ENCODE data around the gene MYO1F.
A peak's percentile ranks its signal among the peaks of the same experiment; 100 is the strongest.

MYO1F gene

DNA sequence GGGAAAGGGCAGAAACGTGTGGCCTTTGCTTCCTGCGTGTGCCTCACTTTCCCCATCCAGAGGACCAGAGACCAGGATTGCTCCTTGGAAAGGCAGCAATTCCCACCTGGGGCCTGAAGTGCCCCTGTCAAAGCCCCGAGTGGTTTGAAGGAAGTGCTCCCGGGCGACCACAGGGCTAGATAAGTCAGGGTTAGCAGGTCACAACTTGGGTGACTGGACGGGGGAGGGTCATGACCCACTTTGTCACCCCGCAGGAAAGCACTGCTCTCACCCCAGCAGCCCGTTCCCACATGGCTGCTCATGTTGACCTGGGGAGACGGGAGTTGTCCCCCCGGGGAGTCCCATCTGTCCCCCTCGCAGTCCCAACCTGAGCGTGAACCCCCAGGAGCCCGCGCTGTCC is 75.3 kb downstream of the MYO1F start:
- Histone ChIP-seq H4K5ac (ENCODE audit: low read length) (no peak overlapping the region), H3K18ac (ENCODE audit: low read length) (no peak overlapping the region), H3K23ac (ENCODE audit: low read length) (no peak overlapping the region), H2BK15ac (replicated peaks; ENCODE audit: low read depth) (no peak overlapping the region), H3K4me2 (ENCODE audit: low read length) (no peak overlapping the region), H3K4me3 (ENCODE audit: low read length) (no peak overlapping the region), H3K4ac (ENCODE audit: low read depth, low read length) (no peak overlapping the region), H3K27me3 (ENCODE audit: insufficient read depth, low read length, poor library complexity) (no peaks in the 10 kb centered on the region), H3K56ac (ENCODE audit: low read length) (peak overlapping the region; percentile 0), H2BK120ac (ENCODE audit: low read depth, low read length) (no peak overlapping the region), H3K9ac (ENCODE audit: low read length) (no peak overlapping the region), H3K4me1 (ENCODE audit: control insufficient read depth, low read depth, low read length) (no peaks in the 10 kb centered on the region), H3K79me2 (ENCODE audit: control insufficient read depth, insufficient read depth, low read length) (no peaks in the 10 kb centered on the region), H2AK5ac (ENCODE audit: low read length) (no peak overlapping the region), H3K79me1 (ENCODE audit: low read length) (no peaks in the 10 kb centered on the region), H3K36me3 (ENCODE audit: control insufficient read depth, insufficient read depth, low read length) (no peaks in the 10 kb centered on the region), H4K8ac (ENCODE audit: low read depth, low read length) (no peak overlapping the region), H2BK5ac (ENCODE audit: low read length) (no peak overlapping the region), H3K27ac (ENCODE audit: low read depth, low read length) (no peak overlapping the region)
- no CpG with 5 or more reads among the region's 14 CpGs for WGBS (ENCODE audit: extremely low coverage, insufficient coverage, low lambda C conversion rate)
- no peak for DNase-seq

DNA sequence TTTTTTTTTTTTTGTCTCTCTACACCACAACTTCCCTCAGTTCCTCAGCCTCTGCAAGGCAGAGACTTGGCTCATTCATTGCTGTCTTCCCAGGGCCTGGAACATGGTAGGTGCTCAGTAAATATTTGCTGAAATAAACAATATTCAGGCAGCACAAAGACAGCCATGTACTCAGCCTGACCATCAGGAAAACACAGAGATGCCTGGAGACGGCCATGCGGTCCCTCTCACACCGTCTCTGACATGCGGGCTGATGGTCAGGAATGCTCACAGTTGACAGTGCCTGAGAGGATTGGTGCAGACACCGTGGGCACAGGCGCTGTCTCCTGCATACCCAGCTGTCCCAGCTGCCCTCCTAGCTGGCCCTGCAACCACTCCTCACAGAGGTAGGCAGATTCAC is 75.7 kb downstream of the MYO1F start:
- Histone ChIP-seq H4K5ac (ENCODE audit: low read length) (no peak overlapping the region), H3K36me3 (ENCODE audit: control insufficient read depth, insufficient read depth, low read length) (no peaks in the 10 kb centered on the region), H3K27me3 (ENCODE audit: insufficient read depth, low read length, poor library complexity) (no peaks in the 10 kb centered on the region), H3K56ac (ENCODE audit: low read length) (peak overlapping the region; percentile 0), H3K4me1 (ENCODE audit: control insufficient read depth, low read depth, low read length) (no peaks in the 10 kb centered on the region), H3K27ac (ENCODE audit: low read depth, low read length) (no peak overlapping the region), H3K9ac (ENCODE audit: low read length) (no peak overlapping the region), H3K4me2 (ENCODE audit: low read length) (no peak overlapping the region), H3K79me2 (ENCODE audit: control insufficient read depth, insufficient read depth, low read length) (no peaks in the 10 kb centered on the region), H4K8ac (ENCODE audit: low read depth, low read length) (no peak overlapping the region), H2BK120ac (ENCODE audit: low read depth, low read length) (no peak overlapping the region), H2AK5ac (ENCODE audit: low read length) (no peak overlapping the region), H3K18ac (ENCODE audit: low read length) (no peak overlapping the region), H3K4ac (ENCODE audit: low read depth, low read length) (no peak overlapping the region), H3K23ac (ENCODE audit: low read length) (no peak overlapping the region), H2BK15ac (replicated peaks; ENCODE audit: low read depth) (no peak overlapping the region), H2BK5ac (ENCODE audit: low read length) (no peak overlapping the region), H3K4me3 (ENCODE audit: low read length) (no peak overlapping the region), H3K79me1 (ENCODE audit: low read length) (no peaks in the 10 kb centered on the region)
- no peak for DNase-seq
- WGBS (ENCODE audit: extremely low coverage, insufficient coverage, low lambda C conversion rate) = no CpG with 5 or more reads among the region's 6 CpGs

DNA sequence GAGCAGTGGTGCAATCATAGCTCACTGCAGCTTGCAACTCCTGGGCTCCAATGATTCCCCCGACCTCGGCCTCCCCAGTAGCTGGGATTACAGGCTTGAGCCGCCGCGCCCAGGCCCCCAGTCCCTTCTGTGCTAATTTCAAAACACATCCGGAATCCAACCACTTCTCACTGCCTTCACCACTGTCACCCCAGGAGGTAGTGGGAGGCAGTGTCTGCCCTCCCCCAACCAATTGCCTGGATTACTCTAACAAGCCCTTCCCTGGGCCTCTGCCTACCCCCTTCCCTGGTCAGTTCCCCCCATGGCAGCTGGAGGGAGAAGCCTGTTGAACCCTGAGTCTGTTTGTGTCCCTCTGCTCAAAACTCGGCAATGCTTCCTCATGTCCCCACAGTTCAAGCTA is 77.1 kb downstream of the MYO1F start:
- Histone ChIP-seq H3K56ac (ENCODE audit: low read length) (peak overlapping the region; percentile 1), H3K79me1 (ENCODE audit: low read length) (no peaks in the 10 kb centered on the region), H3K36me3 (ENCODE audit: control insufficient read depth, insufficient read depth, low read length) (no peaks in the 10 kb centered on the region), H3K4me3 (ENCODE audit: low read length) (no peak overlapping the region), H2AK5ac (ENCODE audit: low read length) (no peak overlapping the region), H3K9ac (ENCODE audit: low read length) (no peak overlapping the region), H3K4ac (ENCODE audit: low read depth, low read length) (no peak overlapping the region), H3K27ac (ENCODE audit: low read depth, low read length) (no peak overlapping the region), H3K27me3 (ENCODE audit: insufficient read depth, low read length, poor library complexity) (no peaks in the 10 kb centered on the region), H3K18ac (ENCODE audit: low read length) (no peak overlapping the region), H3K4me1 (ENCODE audit: control insufficient read depth, low read depth, low read length) (no peaks in the 10 kb centered on the region), H2BK15ac (replicated peaks; ENCODE audit: low read depth) (no peak overlapping the region), H3K23ac (ENCODE audit: low read length) (no peak overlapping the region), H2BK120ac (ENCODE audit: low read depth, low read length) (no peak overlapping the region), H4K8ac (ENCODE audit: low read depth, low read length) (no peak overlapping the region), H2BK5ac (ENCODE audit: low read length) (no peak overlapping the region), H4K5ac (ENCODE audit: low read length) (no peak overlapping the region), H3K4me2 (ENCODE audit: low read length) (no peak overlapping the region), H3K79me2 (ENCODE audit: control insufficient read depth, insufficient read depth, low read length) (no peaks in the 10 kb centered on the region)
- no CpG with 5 or more reads among the region's 7 CpGs for WGBS (ENCODE audit: extremely low coverage, insufficient coverage, low lambda C conversion rate)
- DNase-seq = peak; percentile 43

DNA sequence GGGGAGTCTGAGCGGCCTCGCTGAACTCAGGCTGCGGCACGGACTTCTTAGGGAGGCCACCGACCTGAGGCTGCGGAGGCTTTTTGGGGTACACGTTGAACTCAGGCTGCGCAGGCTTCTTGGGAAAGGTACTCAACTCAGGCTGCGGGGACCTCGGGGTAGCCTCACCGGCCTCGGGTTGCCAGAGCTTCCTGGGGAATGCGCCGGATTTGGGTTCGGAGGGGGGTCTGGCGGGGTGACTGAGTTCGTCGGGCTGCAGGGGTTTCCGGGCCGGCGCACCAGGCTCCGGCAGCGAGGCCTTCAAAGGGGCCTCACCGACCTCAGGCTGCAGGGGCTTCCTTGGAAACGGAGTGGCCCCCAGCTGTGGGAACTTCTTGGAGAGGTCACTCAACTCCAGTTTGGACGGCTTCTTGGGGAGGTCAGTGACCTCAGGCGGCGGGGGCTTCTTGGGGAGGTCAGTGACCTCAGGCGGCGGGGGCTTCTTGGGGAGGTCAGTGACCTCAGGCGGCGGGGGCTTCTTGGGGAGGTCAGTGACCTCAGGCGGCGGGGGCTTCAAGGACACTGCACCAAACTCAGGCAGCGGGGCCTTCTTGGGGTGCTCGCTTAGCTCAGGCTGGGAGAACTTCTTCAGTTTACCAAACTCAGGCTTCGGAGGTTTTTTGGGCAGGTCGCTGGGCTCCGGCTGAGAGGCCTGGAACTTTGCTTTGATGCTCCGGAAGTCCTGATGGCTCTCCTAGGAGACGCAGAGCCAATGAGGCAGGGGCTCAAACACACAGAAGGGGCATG is 78.0 kb downstream of the MYO1F start:
- no peak overlapping the region for H3K4me2 ChIP-seq (ENCODE audit: low read length)
- H3K4me1 ChIP-seq (ENCODE audit: control insufficient read depth, low read depth, low read length) = no peaks in the 10 kb centered on the region
- H3K27me3 ChIP-seq (ENCODE audit: insufficient read depth, low read length, poor library complexity) = no peaks in the 10 kb centered on the region
- H3K9ac ChIP-seq (ENCODE audit: low read length) = no peak overlapping the region
- no peak overlapping the region for H3K4me3 ChIP-seq (ENCODE audit: low read length)
- no peak overlapping the region for H4K8ac ChIP-seq (ENCODE audit: low read depth, low read length)
- no peak overlapping the region for H4K5ac ChIP-seq (ENCODE audit: low read length)
- H2AK5ac ChIP-seq (ENCODE audit: low read length) = no peak overlapping the region
- no peak overlapping the region for H3K27ac ChIP-seq (ENCODE audit: low read depth, low read length)
- no peak overlapping the region for H3K56ac ChIP-seq (ENCODE audit: low read length)
- no peak overlapping the region for H2BK120ac ChIP-seq (ENCODE audit: low read depth, low read length)
- H3K4ac ChIP-seq (ENCODE audit: low read depth, low read length) = no peak overlapping the region
- no peak overlapping the region for H3K23ac ChIP-seq (ENCODE audit: low read length)
- H3K79me1 ChIP-seq (ENCODE audit: low read length) = no peaks in the 10 kb centered on the region
- H3K36me3 ChIP-seq (ENCODE audit: control insufficient read depth, insufficient read depth, low read length) = no peaks in the 10 kb centered on the region
- no CpG with 5 or more reads among the region's 41 CpGs for whole genome bisulfite sequencing (ENCODE audit: extremely low coverage, insufficient coverage, low lambda C conversion rate)
- H2BK5ac ChIP-seq (ENCODE audit: low read length) = no peak overlapping the region
- H2BK15ac ChIP-seq (replicated peaks; ENCODE audit: low read depth) = no peak overlapping the region
- no peak for DNase-seq
- H3K79me2 ChIP-seq (ENCODE audit: control insufficient read depth, insufficient read depth, low read length) = no peaks in the 10 kb centered on the region
- no peak overlapping the region for H3K18ac ChIP-seq (ENCODE audit: low read length)

DNA sequence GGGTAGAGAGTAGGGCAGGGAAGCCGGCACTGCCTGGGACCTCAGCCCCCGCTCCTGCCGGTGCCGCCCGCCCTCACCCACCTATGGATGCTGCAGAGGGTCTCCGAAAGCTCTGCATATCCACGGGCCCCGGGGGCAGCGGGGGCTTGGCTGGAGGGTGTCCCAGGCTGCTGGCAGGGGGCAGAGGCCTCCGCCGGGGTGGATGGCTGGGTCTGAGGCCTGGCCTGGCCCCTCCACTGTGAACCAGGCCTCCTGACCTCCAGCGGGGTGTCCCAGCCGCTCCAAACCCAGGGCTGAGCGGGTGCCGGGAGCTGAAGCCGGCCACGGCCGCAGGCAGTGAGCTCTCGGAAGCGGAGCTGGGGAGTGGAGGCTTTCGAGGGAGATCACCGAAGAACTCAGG is 78.9 kb downstream of the MYO1F start:
- H3K79me2 ChIP-seq (ENCODE audit: control insufficient read depth, insufficient read depth, low read length) = no peaks in the 10 kb centered on the region
- H3K4ac ChIP-seq (ENCODE audit: low read depth, low read length) = no peak overlapping the region
- no CpG with 5 or more reads among the region's 22 CpGs for WGBS (ENCODE audit: extremely low coverage, insufficient coverage, low lambda C conversion rate)

DNA sequence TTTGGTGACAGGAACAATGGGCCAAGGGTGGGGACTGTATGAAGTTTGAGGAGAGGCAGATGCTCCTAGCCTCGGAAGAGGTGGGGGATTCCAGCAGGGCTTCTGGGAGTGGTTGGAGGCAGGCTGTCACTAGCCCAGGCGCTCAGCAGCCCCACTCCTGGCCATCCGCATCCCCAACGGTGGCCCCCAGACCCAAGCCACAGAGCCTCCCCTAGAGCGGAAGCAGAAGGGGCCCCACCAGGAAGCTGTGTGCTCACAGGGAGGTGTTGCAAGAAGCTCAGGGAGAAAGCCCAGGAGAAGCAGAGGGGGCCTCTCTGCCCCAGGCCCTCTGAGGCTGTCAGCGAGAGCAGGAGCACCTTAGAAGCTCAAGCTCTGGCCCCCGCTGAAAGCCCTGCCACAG is 83.1 kb downstream of the MYO1F start:
- H3K27me3 ChIP-seq (ENCODE audit: insufficient read depth, low read length, poor library complexity) = no peaks in the 10 kb centered on the region
- no peak overlapping the region for H3K23ac ChIP-seq (ENCODE audit: low read length)
- H3K4me3 ChIP-seq (ENCODE audit: low read length) = no peak overlapping the region
- no peak overlapping the region for H3K18ac ChIP-seq (ENCODE audit: low read length)
- DNase-seq = no peak
- no CpG with 5 or more reads among the region's 7 CpGs for WGBS (ENCODE audit: extremely low coverage, insufficient coverage, low lambda C conversion rate)
- H4K5ac ChIP-seq (ENCODE audit: low read length) = no peak overlapping the region
- H3K36me3 ChIP-seq (ENCODE audit: control insufficient read depth, insufficient read depth, low read length) = no peaks in the 10 kb centered on the region
- no peak overlapping the region for H2BK15ac ChIP-seq (replicated peaks; ENCODE audit: low read depth)
- H4K8ac ChIP-seq (ENCODE audit: low read depth, low read length) = no peak overlapping the region
- H3K4me1 ChIP-seq (ENCODE audit: control insufficient read depth, low read depth, low read length) = no peaks in the 10 kb centered on the region
- H3K79me1 ChIP-seq (ENCODE audit: low read length) = no peaks in the 10 kb centered on the region
- no peak overlapping the region for H3K27ac ChIP-seq (ENCODE audit: low read depth, low read length)
- H3K4me2 ChIP-seq (ENCODE audit: low read length) = no peak overlapping the region
- H3K4ac ChIP-seq (ENCODE audit: low read depth, low read length) = no peak overlapping the region
- H3K56ac ChIP-seq (ENCODE audit: low read length) = no peak overlapping the region
- H3K79me2 ChIP-seq (ENCODE audit: control insufficient read depth, insufficient read depth, low read length) = no peaks in the 10 kb centered on the region
- H2BK5ac ChIP-seq (ENCODE audit: low read length) = no peak overlapping the region
- H3K9ac ChIP-seq (ENCODE audit: low read length) = no peak overlapping the region
- H2AK5ac ChIP-seq (ENCODE audit: low read length) = no peak overlapping the region
- H2BK120ac ChIP-seq (ENCODE audit: low read depth, low read length) = no peak overlapping the region

More for the DNA sequence above, 78.9 kb downstream of the MYO1F start:
- Histone ChIP-seq H2BK120ac (ENCODE audit: low read depth, low read length) (no peak overlapping the region), H3K4me1 (ENCODE audit: control insufficient read depth, low read depth, low read length) (no peaks in the 10 kb centered on the region), H3K79me1 (ENCODE audit: low read length) (no peaks in the 10 kb centered on the region), H4K8ac (ENCODE audit: low read depth, low read length) (no peak overlapping the region), H3K18ac (ENCODE audit: low read length) (no peak overlapping the region), H2AK5ac (ENCODE audit: low read length) (no peak overlapping the region), H3K56ac (ENCODE audit: low read length) (no peak overlapping the region), H3K4me3 (ENCODE audit: low read length) (no peak overlapping the region), H3K27me3 (ENCODE audit: insufficient read depth, low read length, poor library complexity) (no peaks in the 10 kb centered on the region), H3K9ac (ENCODE audit: low read length) (no peak overlapping the region), H3K4me2 (ENCODE audit: low read length) (no peak overlapping the region), H3K36me3 (ENCODE audit: control insufficient read depth, insufficient read depth, low read length) (no peaks in the 10 kb centered on the region), H3K27ac (ENCODE audit: low read depth, low read length) (no peak overlapping the region), H2BK5ac (ENCODE audit: low read length) (no peak overlapping the region), H3K23ac (ENCODE audit: low read length) (no peak overlapping the region), H4K5ac (ENCODE audit: low read length) (no peak overlapping the region), H2BK15ac (replicated peaks; ENCODE audit: low read depth) (no peak overlapping the region)
- DNase-seq = no peak

All from mesendoderm (in vitro differentiated cells).